HG02870 (cell line): ENCODE data around the gene ABCB11.
"Not testable (repeated sequence)": the region's sequence is repeated elsewhere in the genome, so short reads cannot be mapped to it uniquely, and the experiment has no call there.

Experiments used
- ATAC-seq: cut with Tn5 transposase; IDR thresholded peaks from one replicate; pipeline ENCODE4 v1.9.1; 2021; ENCODE audit warnings: mild to moderate bottlenecking, moderate library complexity; ENCODE audit not compliant: unreplicated experiment

Gene ABCB11

DNA sequence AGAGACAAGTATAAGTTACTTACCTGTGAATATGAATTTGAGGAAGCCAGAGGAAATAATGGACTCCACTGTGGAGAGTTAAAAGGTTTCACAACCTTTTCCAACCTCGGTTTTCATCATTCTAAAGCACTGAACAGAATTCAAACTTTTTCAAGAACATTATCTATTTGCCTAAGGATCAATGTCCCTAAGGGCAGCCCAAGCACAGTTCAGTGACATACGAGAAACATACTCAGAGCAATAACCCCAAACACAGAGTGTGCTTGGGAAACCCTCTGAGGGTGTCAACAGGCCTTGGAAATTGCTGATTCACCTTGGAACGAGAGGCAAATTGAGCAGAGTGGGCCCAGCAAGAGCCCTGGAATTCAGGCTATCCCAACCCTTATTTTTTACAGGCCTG lies at the start of gene ABCB11:
TSS of gene ABCB11 (minus strand) at position 123 of the 400 bp plus-strand sequence. CDS start 13,199 bp downstream, outside the sequence.
- ATAC-seq: no peak

DNA sequence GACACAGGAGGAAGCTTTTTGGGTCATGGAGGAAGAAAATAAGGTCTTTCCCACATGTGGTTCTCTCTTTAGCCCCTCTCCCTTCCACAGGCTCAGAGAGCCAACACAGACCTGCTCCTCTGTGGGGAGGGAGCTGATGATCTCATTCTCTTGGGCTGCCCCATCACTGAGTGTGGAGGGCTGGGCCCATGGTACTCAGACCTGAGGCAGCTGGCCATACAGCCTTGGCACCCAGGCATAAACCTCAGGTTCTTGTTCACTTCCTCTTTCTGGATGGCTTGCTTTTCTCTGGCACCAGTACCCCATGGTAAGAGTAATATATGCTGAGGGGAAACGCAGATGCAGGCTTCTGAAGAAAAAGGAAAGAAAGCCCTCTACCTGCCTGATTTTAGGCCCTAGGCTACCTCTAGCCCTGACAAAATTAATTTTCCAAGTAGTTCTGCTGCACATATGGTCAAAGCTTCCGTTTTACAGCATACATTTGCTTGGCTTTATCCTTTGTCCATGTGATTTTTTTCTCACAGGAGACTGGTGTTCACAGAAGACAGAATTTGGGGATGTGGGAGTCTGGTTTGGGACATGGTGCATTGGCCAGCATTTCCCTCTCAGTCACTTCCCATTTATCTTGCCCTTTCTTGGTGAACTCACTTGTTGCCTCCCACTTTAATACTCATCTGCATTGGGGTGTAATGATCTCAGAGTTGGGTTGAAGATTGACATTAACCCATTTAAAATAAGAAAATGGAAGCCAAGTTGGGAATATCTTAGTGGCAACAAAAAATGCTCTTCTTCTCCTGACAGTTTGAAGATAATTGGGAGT lies 49.3 kb upstream of the ABCB11 start:
- ATAC-seq: peak; percentile 45

DNA sequence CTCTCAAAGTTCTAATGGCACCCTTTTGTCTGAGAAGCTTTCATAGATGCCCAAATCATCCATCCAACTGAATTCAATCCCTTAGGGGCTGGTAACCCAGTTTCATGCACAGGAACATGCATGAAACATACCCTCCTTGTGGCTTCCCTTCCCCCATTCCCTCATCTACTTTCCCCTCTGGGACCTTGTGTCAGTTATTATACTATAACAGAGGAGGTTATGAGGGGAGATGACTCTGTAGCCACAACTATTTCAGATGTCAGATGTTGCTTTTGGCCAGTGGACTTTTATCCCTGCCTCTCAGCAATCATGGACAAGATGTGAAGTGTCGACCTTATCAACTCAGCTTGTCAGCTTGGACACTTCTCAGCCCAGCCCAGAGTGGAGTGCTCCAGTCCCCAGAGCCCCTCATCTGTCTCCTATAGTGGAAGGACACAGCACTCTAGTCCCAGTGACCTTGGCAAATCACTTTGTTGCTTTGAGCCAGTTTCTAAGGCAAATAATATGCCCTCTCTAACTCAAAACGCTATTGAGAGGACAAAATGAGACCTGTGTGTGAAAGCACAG lies 46.6 kb upstream of the ABCB11 start:
- ATAC-seq: no peak

DNA sequence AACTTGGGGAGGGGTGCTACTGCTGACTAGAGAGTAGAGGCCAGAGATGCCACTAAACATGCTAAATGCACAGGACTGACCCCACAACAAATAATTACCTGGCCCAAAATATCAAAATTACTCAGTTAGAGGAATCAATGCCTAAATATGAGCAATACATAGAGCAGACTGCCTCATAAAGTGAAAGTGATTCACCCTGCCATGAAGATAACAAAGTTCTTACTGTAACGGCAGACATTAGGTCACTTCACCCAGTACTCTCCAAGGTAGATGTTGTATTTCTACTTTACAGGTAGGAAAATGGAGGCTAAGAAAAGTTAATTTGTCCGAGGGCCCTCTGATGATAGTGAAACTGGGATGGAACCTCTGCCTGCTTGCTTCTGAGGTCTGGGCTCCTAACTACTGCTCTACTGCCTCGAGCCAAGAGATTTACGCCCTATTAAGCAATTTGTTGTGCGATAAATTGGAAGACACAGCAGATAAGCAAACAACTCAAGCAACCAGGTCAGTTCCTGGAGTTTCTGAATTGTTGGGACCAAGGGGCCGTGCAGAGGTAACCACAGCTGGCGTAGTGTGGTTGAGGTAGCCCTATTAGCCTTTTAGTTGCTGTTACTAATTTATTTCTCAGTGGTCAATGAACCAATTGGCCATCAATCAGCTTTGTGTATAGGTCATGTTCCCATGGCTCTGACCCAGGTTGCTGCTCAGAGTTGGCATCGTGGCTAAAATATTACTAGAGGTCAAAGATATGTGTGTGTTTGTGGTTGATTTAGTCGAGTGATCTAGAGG lies 43.0 kb upstream of the ABCB11 start:
- no peak for ATAC-seq

DNA sequence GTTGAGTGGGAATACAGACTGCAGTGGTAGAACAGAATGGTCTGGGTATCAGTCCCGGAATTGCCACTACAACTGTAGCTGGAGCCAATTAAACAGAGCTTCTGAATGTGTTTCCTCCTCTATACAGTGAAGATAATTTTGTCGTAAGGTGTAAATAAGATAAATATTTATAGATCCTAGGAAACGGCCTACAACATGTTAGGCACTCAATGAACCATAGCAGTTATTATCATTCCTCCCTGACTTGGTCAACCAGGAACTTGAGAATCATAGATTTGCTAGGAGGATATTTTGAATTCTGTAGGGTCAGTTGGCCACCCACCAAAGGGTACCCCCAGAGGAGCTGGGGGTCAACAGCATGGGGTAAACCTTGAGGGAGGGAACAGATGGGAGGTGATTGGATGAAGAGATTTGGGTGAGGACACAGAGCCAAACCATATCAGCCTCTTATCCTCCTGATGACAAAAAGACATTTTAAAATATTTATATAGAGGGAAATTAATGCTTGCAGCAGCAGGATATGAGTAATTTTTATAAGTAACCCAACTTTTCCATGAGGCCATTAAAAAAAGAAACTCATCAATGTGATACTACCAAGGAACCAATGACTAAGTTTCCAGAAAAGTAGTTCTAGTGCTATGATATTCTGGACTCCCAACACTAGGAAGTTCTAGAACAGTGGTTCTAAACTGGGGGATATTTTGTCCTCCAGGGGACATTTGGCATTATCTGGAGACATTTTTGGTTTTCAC lies 42.3 kb upstream of the ABCB11 start:
- no peak for ATAC-seq

DNA sequence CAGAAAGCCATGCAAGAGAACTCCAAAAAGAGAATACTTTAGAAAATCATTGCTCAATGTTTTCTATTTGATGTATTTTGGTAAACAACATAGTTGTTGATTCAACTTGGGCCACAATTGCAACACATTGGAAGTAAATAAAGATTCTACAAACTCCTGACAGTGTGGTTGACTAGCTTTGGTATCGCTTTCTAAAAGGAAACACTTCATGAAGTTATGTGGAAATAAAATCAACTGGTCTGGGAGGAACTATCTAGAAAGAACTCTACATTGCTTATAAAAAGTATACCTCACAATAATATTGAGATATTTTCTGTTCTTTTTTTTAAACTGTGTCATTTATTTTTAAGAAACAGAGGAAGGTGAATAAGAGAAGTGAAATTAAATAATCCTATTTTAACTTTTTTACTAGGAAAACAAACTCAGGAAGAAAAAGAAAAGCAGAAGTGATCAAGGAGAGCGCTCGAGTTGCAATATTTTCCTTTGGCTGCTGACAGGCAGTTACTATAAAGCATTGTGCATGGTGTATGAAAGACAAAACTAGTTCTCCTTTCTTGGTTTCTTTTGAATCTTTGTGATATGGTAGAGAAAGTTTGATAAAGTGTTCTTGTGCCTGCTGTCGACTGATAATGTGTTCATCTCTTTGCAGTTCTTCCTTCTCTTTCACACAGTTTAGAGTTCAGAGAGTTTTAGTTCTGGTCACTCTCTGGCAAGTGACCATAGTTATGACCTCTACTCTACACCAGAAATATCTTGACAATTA lies 41.2 kb upstream of the ABCB11 start:
- ATAC-seq: no peak

DNA sequence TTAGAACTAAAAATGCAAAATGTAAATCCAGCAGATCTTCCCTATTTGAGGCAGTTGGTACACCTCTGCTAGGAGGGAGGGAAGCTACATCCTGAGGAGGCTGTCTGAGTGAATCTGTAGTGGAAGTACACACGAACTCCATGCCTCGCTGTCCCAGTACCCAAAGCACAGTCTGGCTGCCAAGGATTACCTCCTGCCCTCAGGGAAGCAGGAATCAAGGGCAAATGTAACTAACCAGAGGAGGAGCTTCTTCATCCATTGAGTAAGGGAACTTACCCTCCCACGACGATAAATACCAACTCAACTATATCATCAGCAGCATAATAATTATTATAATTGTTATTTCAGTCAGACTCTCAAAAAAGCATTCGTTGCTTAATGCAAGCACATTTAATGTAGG lies 40.3 kb upstream of the ABCB11 start:
- ATAC-seq: no peak

DNA sequence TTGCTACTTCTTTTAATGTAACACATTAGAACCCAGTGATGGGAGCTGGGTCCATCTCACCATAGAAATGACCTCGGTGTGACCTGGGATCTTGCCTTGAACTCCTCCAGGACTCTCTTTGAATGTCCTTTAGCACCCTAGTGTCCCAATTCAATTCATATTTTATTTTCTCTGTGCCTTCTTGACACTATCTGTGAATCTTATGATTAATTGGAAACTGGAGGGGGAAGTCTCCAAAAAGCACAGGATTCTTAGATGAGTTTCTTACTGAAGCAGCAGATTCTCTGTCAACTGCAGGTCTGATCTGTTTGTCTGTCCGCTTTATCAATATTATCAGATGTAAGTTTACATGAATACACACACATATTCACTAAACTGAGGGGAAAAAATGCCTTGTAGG lies 38.7 kb upstream of the ABCB11 start:
- no peak for ATAC-seq

DNA sequence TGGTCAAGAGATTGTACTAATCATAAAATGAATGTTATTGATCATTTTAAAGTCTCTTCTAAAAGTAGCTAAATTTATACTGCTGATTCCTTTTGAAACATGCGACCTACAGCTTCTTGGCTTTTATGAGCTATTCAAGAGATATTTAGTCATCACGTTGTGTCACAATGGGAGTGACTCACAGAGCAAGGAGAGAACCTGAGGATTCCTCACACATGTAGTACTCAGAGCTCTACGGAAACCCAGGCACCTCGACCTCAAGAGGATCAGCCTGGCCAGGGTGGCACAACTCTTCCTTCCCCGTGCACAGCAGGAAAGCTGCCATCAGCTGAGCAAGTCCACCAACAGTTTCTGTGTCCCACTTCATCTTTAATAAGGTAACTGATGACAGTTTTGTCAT lies 38.2 kb upstream of the ABCB11 start, which contains the start of gene DHRS9:
TSS of gene DHRS9 (plus strand) at position 223 of the 400 bp plus-strand sequence. CDS start 12,019 bp downstream, outside the sequence.
- no peak for ATAC-seq

DNA sequence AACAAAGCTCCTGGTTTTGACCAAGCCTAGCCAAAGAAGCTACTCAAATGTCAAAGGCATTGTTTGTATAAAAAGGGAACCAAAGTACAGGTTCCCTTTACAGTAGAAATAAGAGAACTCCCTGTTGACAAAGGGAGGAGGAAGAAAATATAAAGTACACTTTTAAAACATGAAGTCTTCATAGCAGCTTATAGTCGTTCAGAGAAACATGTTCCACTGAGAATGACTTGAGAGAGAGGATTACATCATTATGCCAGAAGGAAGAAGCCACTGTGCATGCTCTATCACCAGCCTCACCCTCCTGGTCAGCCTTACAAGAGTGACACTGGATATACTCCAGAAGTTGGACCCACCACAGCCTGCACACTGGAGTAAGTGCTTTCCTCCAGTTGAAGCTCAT lies 35.8 kb upstream of the ABCB11 start:
- no peak for ATAC-seq

DNA sequence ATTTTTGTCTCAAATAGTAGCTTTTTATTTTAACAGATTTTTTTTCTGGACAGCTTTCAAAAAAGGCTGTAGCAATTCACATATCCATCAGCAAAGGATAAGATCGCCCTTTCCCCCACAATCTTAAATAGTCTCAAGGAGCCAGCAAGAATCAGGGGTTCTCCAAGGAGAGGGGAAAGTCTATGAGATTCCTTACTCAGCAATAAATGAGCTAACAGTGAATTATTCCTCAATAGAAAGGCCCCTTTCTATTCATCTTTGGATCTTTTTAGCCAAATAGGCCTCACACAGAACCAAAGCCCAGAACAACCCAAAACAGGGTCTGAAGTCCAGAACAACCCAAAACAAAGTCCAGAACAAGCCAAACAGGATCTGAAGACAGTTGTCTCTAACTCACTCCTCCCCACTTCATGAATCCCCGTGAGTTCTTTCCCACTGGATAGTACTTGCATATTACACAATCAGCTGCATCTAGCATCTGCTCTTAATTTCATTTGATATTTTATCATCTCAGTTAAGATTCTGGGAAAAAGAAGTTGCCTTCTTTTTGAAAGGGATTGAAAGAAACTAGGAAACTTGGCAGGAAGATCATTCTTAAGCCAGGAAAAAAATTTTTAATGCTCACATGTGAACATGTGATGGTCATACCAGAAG lies 34.9 kb upstream of the ABCB11 start:
- ATAC-seq: no peak

DNA sequence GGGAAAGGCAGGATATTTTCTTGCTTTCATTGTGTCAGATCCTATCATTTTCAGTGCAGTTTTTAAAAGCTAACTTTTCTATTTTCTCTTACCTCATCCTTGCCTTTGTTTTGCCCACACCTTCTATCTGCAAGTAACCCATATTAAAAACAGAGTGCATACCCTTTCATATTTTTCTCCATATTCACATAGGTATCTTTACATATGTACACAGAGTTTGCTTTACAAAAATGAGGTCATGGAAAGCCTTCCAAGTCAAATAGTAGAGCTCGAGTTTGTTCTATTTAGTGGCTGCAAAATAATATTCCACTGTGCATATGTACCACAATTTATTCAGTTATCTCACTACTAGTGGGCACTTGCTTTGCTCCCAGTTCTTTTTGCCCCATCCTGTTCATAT lies 34.3 kb upstream of the ABCB11 start:
- ATAC-seq: no peak

DNA sequence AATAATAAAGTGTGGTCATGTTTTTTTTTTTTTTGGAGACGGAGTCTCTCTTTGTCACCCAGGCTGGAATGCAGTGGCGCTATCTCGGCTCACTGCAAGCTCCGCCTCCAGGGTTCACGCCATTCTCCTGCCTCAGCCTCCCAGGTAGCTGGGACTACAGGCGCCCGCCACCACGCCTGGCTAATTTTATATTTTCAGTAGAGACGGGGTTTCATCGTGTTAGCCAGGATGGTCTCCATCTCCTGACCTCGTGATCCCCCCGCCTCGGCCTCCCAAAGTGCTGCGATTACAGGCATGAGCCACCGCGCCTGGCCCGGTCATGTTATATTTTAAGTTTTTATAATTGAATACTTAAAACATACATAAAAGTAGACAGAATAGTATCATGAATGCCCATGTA lies 33.1 kb upstream of the ABCB11 start:
- not testable (repeated sequence) for ATAC-seq

DNA sequence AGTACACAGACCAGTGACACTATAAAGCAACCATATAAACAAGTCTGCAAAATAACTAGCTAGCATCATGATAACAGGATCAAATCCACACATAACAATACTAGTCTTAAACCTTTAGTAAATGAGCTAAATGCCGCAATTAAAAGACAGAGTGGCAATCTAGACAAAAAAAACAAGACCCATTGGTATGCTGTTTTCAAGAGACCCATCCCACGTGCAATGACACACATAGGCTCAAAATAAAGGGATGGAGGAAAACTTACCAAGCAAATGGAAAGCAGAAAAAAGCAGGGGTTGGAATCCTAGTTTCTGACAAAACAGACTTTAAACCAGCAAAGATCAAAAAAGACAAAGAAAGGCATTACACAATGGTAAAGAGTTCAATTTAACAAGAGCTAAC lies 23.5 kb upstream of the ABCB11 start:
- not testable (repeated sequence) for ATAC-seq

DNA sequence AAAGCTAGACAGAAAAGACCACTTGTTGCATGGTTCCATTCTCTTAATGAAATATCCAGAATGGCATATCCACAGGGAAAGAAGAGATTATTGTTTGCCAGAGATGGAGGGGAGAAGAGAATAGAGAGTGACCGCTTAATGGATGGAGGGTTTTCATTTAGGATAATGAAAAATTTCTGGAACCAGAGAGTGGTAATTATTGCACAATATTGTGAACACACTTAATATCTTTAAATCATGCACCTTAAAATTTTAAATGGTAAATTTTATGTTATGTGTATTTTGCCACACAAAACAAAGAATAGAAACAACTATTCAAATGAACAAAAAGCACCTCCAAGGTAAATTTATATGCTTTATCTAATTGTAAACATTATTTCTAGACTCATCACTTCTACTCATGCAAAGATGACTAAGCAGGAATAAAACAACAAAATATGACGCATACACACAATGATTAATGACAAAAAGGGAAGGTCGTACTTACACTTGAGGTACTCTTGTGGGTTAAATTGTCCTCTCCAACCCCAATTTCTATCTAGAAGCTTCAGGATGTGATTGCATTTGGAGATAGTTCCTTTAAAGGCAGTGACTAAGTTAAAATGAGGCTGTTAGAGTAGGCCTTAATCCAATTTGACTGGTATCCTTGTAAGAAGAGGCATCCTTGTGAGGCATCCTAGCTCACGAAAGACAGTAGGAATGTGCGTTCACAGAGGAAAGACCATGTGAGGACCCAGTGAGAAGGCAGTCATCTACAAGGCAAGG lies 19.5 kb upstream of the ABCB11 start:
- ATAC-seq: no peak

DNA sequence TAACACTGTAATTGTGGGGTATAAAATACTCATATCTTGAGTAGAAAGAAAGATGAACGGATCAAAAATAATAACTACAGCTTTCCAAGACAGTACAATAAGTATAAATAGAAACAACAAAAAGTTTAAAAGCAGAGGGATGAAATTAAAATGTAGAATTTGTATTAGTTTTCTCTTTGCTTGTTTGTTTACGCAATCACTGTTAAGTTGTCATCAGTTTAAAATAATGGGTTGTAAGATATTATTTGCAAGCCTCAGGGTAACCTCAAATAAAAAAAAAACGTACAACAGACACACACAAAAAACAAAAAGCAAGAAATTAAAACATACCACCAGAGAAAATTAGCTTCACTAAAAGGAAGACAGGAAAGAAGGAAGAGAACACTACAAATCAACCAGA lies 18.0 kb upstream of the ABCB11 start:
- ATAC-seq: no peak

DNA sequence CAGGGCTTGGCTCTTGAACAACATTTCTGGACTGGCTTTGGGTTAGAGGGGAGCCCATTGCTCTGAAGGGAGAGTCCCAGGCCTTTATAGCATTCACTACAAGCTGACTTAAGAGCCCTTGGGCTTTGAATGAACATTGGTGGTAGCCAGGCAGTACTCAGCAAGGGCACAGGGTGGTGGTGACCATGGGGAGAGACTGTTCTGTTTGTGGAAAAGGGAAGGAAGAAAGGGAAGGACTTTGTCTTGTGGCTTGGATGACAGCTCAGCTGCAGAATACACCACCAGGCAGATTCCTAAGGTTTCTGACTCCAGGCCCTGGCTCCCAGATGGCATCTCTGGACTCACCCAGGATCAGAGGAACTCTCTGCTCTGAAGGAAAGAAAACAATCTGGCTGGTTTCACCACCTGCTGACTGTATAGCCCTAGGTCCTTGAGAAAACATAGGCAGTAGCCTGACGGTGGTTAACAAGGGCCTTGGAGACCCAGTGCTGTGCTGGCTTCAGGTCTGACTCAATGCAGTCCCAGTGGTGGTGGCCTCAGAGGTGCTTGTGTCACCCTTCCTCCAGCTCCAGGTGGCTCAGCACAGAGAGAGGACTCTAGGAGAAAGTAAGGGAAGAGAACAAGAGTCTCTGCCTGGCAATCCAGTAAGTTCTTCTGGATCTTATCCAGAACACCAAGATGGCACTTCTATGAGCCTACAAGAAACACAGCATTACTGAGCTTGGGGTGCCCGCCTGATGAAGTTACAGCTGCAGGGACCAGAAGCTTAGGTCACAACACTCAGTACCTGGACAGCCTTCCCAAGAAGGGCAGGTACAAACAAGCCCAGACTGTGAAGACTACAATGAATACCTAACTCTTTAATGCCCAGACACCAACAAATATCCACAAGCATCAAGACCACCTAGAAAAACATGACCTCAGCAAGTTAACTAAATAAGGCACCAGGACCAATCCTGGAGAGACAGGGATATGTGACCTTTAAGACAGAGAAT lies 16.4 kb upstream of the ABCB11 start:
- no peak for ATAC-seq
